HL-60 (cell line): ENCODE results near the gene TNF.
"Not testable (repeated sequence)": the region's sequence is repeated elsewhere in the genome, so short reads cannot be mapped to it uniquely, and the experiment has no call there.

ENCODE experiments used
- DNase-seq, 2 experiments: peaks; one replicate each; pipeline ENCODE4 v3.0.0-alpha.2; 2010 to 2020; ENCODE audit warnings: low read depth in 1 of 2, low spot score in 1 of 2
- H3K27ac ChIP-seq: fragments of 250-450 bp; sonication (Bioruptor Pico); replicated peaks from 2 replicates; pipeline ENCODE4 v1.5.1; 2020; ENCODE audit warnings: mild to moderate bottlenecking, moderate library complexity
- H3K27me3 ChIP-seq: fragments of 250-450 bp; sonication (Bioruptor Pico); 2 replicates; pipeline ENCODE4 v1.5.1; 2021; ENCODE audit warnings: mild to moderate bottlenecking, moderate library complexity; ENCODE audit not compliant: insufficient read depth, poor library complexity, severe bottlenecking
- H3K4me3 ChIP-seq: replicated peaks from 2 replicates; pipeline ENCODE4 v1.5.1; 2011; ENCODE audit warnings: mild to moderate bottlenecking, control low read depth, low read length; ENCODE audit not compliant: insufficient read depth
- GABPA ChIP-seq: IDR thresholded peaks from 2 replicates; pipeline ENCODE4 v1.6.1; 2012; ENCODE audit warnings: low read depth
- POLR2AphosphoS5 ChIP-seq: IDR thresholded peaks from 2 replicates; pipeline ENCODE4 v1.6.1; 2012; ENCODE audit warnings: low read depth
- SPI1 ChIP-seq: IDR thresholded peaks from 2 replicates; pipeline ENCODE4 v1.6.1; 2012; ENCODE audit warnings: low read depth, mild to moderate bottlenecking, borderline replicate concordance
- TF ChIP-seq, protein P1 (sequence below): IDR thresholded peaks from one replicate; pipeline ENCODE4 v1.5.1; 2011; ENCODE audit warnings: low read length, control low read depth, inconsistent platforms; ENCODE audit not compliant: insufficient read depth
- TF ChIP-seq, protein P2 (sequence below): IDR thresholded peaks from 2 replicates; pipeline ENCODE4 v1.6.1; 2012; ENCODE audit warnings: low read depth; ENCODE audit not compliant: insufficient replicate concordance

The TNF gene

DNA sequence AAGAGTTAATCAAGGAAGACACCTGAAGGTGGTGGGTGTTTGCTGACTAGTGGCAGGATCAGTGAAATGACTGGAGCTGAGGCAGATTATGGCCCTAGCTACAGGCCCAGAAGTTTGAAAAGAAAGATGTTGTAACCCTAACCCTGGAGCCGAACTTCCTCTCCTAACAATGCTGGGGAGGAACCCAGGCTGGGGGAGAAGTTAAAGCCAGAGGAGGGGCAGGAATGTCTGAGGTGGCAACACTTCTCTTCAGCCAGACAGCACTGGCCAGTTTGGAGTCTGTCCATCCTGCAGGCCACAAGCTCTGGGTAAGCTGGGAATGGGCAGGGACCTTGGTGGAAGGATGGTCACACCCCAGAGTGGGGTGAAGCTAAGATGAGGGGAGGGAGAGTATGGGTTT, 10.6 kb downstream of the TNF start, which contains the start of gene LST1:
Gene LST1, plus strand, starts transcription at position 270 of the 400 bp plus-strand sequence. CDS start 1,023 bp downstream, outside the sequence.
- peak; percentile 94 to 97 for DNase-seq
- H3K27me3 ChIP-seq, result no peaks in the 10 kb centered on the region
- TF ChIP-seq SPI1, result peak; percentile 97
- TF ChIP-seq, protein P1, sequence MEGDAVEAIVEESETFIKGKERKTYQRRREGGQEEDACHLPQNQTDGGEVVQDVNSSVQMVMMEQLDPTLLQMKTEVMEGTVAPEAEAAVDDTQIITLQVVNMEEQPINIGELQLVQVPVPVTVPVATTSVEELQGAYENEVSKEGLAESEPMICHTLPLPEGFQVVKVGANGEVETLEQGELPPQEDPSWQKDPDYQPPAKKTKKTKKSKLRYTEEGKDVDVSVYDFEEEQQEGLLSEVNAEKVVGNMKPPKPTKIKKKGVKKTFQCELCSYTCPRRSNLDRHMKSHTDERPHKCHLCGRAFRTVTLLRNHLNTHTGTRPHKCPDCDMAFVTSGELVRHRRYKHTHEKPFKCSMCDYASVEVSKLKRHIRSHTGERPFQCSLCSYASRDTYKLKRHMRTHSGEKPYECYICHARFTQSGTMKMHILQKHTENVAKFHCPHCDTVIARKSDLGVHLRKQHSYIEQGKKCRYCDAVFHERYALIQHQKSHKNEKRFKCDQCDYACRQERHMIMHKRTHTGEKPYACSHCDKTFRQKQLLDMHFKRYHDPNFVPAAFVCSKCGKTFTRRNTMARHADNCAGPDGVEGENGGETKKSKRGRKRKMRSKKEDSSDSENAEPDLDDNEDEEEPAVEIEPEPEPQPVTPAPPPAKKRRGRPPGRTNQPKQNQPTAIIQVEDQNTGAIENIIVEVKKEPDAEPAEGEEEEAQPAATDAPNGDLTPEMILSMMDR, result no peak
- peak within 1 kb of the TSS; percentile 60 for H3K4me3 ChIP-seq
- peak within 1 kb of the TSS; percentile 98 for H3K27ac ChIP-seq

DNA sequence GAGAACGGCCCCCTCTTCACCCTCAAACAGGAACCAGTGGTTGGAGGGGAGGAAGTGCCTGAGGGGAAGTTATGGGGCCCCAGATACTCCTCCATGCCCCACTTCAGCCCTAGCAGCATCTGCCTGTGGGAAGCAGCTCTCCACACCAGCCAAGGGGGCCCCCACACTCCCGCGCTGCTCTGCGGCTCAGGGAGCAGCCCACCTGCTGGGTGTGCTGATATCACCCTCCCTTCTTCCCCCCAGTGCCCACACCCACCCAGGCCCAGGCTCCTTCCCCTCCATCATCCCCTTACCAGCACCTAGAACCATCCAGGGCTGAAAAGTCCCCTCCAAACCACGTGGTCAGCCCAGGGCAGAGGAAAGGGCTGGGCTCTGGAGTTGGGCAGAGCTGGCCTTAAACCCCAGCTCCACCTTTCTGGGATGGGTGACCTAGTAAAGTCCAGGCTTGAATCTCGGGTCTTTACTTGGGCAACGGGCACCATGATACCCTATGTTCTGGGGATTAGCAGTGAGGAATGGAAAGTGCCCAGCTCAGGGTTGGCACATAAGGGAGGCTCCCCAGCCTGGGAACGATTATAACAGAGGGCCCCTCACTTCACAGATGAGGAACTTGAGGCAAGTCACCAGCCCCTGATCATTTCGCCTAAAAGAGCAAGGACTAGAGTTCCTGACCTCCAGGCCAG, 11.4 kb downstream of the TNF start:
- no peaks in the 10 kb centered on the region for H3K27me3 ChIP-seq
- peak; percentile 95 to 97 for DNase-seq
- peak overlapping the region; percentile 98 for H3K27ac ChIP-seq
- TF ChIP-seq, protein P1, result no peak
- TF ChIP-seq POLR2AphosphoS5 (peak; percentile 92), GABPA (peak; percentile 71), SPI1 (peak; percentile 99)
- TF ChIP-seq, protein P2, sequence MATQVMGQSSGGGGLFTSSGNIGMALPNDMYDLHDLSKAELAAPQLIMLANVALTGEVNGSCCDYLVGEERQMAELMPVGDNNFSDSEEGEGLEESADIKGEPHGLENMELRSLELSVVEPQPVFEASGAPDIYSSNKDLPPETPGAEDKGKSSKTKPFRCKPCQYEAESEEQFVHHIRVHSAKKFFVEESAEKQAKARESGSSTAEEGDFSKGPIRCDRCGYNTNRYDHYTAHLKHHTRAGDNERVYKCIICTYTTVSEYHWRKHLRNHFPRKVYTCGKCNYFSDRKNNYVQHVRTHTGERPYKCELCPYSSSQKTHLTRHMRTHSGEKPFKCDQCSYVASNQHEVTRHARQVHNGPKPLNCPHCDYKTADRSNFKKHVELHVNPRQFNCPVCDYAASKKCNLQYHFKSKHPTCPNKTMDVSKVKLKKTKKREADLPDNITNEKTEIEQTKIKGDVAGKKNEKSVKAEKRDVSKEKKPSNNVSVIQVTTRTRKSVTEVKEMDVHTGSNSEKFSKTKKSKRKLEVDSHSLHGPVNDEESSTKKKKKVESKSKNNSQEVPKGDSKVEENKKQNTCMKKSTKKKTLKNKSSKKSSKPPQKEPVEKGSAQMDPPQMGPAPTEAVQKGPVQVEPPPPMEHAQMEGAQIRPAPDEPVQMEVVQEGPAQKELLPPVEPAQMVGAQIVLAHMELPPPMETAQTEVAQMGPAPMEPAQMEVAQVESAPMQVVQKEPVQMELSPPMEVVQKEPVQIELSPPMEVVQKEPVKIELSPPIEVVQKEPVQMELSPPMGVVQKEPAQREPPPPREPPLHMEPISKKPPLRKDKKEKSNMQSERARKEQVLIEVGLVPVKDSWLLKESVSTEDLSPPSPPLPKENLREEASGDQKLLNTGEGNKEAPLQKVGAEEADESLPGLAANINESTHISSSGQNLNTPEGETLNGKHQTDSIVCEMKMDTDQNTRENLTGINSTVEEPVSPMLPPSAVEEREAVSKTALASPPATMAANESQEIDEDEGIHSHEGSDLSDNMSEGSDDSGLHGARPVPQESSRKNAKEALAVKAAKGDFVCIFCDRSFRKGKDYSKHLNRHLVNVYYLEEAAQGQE, result peak; percentile 28
- H3K4me3 ChIP-seq, result peak overlapping the region; percentile 60

DNA sequence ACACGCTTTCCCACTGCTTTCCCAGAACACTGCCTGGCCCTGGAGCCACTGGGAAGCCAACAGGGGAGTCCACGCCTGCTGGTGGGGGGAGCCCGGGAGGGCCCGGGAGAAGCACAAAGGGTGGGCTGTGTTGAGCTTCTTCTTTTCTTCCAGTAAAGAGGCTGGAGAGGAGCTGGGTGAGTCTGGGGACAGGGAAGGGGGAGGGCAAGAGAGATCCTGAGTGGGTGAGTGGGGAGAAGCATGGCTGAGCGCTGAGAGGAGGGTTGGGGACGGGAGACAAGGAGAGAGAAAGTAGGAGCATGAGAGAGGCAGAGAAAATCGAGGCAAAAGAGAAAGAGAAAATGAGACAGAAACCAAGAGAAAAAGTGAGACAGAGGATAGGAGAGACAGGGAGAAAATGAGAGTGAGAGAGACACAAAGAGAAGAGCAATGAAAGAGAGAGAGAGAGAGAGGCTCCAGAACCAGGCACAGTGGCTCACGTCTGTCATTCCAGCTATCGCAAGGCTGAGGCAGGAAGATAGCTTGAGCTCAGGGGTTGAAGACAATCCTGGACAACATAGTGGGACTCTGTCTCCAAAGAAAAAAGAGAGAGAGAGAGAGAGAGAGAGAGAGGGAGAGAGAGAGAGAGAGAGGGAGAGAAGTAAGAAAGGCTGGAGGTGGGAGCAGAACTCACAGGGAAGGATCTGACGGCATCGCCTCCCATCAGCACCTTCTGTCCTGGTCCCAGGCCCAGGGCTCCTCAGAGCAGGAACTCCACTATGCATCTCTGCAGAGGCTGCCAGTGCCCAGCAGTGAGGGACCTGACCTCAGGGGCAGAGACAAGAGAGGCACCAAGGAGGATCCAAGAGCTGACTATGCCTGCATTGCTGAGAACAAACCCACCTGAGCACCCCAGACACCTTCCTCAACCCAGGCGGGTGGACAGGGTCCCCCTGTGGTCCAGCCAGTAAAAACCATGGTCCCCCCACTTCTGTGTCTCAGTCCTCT, 12.7 kb downstream of the TNF start:
- Histone ChIP-seq H3K27ac (peak overlapping the region; percentile 98), H3K27me3 (no peaks in the 10 kb centered on the region), H3K4me3 (peak overlapping the region; percentile 60)
- peak in 1 of 2 experiments; percentile 32 for DNase-seq
- peak; percentile 10; the same call in 1 of the 2 replicates for TF ChIP-seq POLR2AphosphoS5
- TF ChIP-seq, protein P1, result no peak

DNA sequence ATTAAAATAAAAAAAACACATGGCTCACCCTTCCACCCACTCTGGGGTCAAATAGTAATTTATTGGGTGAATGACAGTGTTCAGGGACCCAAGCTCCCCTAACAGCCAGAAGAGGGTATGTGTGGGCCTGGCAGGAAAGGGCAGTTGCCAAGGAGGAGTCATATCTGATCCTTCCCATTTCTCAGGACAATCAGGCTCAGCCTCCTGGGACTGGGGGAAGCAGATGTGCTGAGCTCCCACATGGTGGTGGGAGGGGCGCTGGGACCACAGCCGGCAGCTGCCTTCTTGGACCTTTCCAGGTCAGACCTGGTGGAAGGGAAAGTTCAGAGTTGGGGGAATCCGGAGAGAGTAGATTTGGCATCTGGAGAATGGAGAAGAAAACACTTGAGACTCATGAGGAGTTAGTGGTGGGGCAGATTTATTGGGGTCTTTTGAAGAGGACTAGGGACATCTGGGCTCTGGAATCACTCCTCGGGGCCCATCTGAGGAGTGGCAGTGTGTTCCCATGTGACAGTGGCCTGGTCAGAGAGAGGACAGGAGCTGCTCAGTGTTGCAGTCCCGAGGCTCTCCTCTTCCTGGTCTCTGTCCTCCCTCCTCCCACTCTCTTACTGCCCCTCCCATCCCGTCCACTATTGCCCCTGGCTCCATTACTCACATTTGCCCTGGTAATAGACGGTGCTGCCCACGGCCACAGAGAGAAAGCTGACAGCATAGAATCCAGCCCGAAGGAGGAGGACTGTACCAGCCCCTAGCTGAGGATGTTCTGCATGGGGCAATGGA, 13.7 kb downstream of the TNF start:
- no peaks in the 10 kb centered on the region for H3K27me3 ChIP-seq
- TF ChIP-seq SPI1, result no peak
- TF ChIP-seq, protein P2, result no peak
- TF ChIP-seq, protein P1, result no peak
- TF ChIP-seq POLR2AphosphoS5, result no peak
- TF ChIP-seq GABPA, result no peak
- peak overlapping the region; percentile 98 for H3K27ac ChIP-seq
- H3K4me3 ChIP-seq, result no peak overlapping the region
- peak in 1 of 2 experiments; percentile 26 for DNase-seq

DNA sequence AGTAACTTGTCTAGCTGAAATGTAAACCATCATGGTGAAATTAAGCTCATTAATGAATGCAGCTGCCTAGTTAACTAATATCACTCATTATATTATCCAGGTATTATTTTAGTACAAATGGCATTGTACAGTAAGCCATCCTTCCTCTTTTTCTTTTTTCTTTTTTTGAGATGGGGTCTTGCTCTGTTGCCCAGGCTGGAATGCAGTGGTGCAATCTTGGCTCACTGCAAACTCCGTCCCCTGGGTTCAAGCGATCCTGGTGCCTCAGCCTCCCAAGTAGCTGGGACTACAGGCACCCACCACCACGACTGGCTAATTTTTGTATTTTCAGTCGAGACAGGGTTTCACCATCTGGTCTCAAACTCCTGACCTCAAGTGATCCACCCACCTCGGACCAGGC, 15.3 kb downstream of the TNF start:
- not testable (repeated sequence) for DNase-seq, H3K27me3 ChIP-seq, H3K4me3 ChIP-seq, H3K27ac ChIP-seq
